GM23338 (cell line): ENCODE results near the gene TTC39B. TPM values are rescaled to one million over a fixed set of nuclear protein-coding genes. Genes with fewer than 3 reads are reported as not detected.

Experiments
- ATAC-seq: fragments of 200-7000 bp; cut with Tn5 transposase; 3 replicates; pipeline ENCODE4 v1.9.1; 2020
- DNase-seq: peaks from one replicate; pipeline ENCODE4 v3.0.0-alpha.2; 2015; ENCODE audit warnings: low spot score
- H2AFZ ChIP-seq: fragments of 200-600 bp; sonication (generic); 2 replicates; pipeline ENCODE4 v1.8.0; 2016; ENCODE audit warnings: antibody characterized with exemption, mild to moderate bottlenecking, moderate library complexity
- H3F3A ChIP-seq: fragments of 200-600 bp; sonication (generic); replicated peaks from 2 replicates; pipeline ENCODE4 v1.8.0; 2017; ENCODE audit warnings: antibody characterized with exemption, mixed run types, low read depth
- H3K27ac ChIP-seq: fragments of 200-600 bp; sonication (generic); 2 replicates; pipeline ENCODE4 v1.6.1; 2016; ENCODE audit warnings: low read depth
- H3K27me3 ChIP-seq: fragments of 200-600 bp; sonication (generic); 2 replicates; pipeline ENCODE4 v1.8.0; 2016; ENCODE audit warnings: mild to moderate bottlenecking, mixed run types, moderate library complexity; ENCODE audit not compliant: insufficient read depth
- H3K36me3 ChIP-seq: fragments of 200-600 bp; sonication (generic); 2 replicates; pipeline ENCODE4 v1.8.0; 2016; ENCODE audit warnings: mild to moderate bottlenecking; ENCODE audit not compliant: insufficient read depth
- H3K4me1 ChIP-seq: fragments of 200-600 bp; sonication (generic); 2 replicates; pipeline ENCODE4 v1.8.0; 2016; ENCODE audit warnings: mild to moderate bottlenecking, moderate library complexity; ENCODE audit not compliant: insufficient read depth
- H3K4me2 ChIP-seq: fragments of 200-600 bp; sonication (generic); 2 replicates; pipeline ENCODE4 v1.7.1; 2017; ENCODE audit warnings: mixed run types
- H3K4me3 ChIP-seq: fragments of 200-600 bp; sonication (generic); 2 replicates; pipeline ENCODE4 v1.6.1; 2016; ENCODE audit warnings: mixed run types
- H3K79me2 ChIP-seq: fragments of 200-600 bp; sonication (generic); replicated peaks from 2 replicates; pipeline ENCODE4 v1.8.0; 2017; ENCODE audit warnings: mild to moderate bottlenecking; ENCODE audit not compliant: insufficient read depth
- H3K9me2 ChIP-seq: fragments of 200-600 bp; sonication (generic); 2 replicates; pipeline ENCODE4 v1.8.0; 2017; ENCODE audit not compliant: insufficient read depth
- H4K20me1 ChIP-seq: fragments of 200-600 bp; sonication (generic); replicated peaks from 2 replicates; pipeline ENCODE4 v1.8.0; 2017; ENCODE audit warnings: mild to moderate bottlenecking; ENCODE audit not compliant: insufficient read depth
- H3K27ac Mint-ChIP-seq: 2 replicates; pipeline ENCODE4 v1.8.0; 2020; ENCODE audit warnings: inconsistent platforms, mild to moderate bottlenecking, moderate library complexity, mixed read lengths
- H3K27me3 Mint-ChIP-seq: 3 replicates; pipeline ENCODE4 v1.8.0; 2022; ENCODE audit warnings: low read depth, mild to moderate bottlenecking, moderate library complexity, mixed read lengths, inconsistent platforms; ENCODE audit not compliant: insufficient read depth, poor library complexity
- H3K36me3 Mint-ChIP-seq: 3 replicates; pipeline ENCODE4 v1.8.0; 2021; ENCODE audit warnings: low read depth, mild to moderate bottlenecking, inconsistent platforms, moderate library complexity, mixed read lengths
- H3K4me1 Mint-ChIP-seq: 3 replicates; pipeline ENCODE4 v1.8.0; 2020; ENCODE audit warnings: mild to moderate bottlenecking, inconsistent platforms, mixed read lengths
- H3K4me3 Mint-ChIP-seq: 3 replicates; pipeline ENCODE4 v1.8.0; 2021; ENCODE audit warnings: moderate library complexity, mild to moderate bottlenecking, inconsistent platforms, mixed read lengths
- H3K9me3 Mint-ChIP-seq: 3 replicates; pipeline ENCODE4 v1.8.0; 2020; ENCODE audit warnings: moderate library complexity, mild to moderate bottlenecking, inconsistent platforms, mixed read lengths
- EZH2 ChIP-seq: fragments of 200-600 bp; sonication (generic); IDR thresholded peaks from one replicate; pipeline ENCODE4 v1.8.0; 2017; ENCODE audit warnings: antibody characterized with exemption, mild to moderate bottlenecking, low read depth; ENCODE audit not compliant: unreplicated experiment
- EZH2phosphoT487 ChIP-seq: fragments of 200-600 bp; sonication (generic); IDR thresholded peaks from one replicate; pipeline ENCODE4 v1.8.1; 2018; ENCODE audit warnings: antibody characterized with exemption; ENCODE audit not compliant: unreplicated experiment
- NANOG ChIP-seq: IDR thresholded peaks from 2 replicates; pipeline ENCODE4 v1.6.1; 2016; ENCODE audit warnings: antibody characterized with exemption, borderline replicate concordance
- REST ChIP-seq: IDR thresholded peaks from one replicate; pipeline ENCODE4 v1.6.1; 2018; ENCODE audit warnings: antibody characterized with exemption; ENCODE audit not compliant: unreplicated experiment
- STAT1 ChIP-seq: IDR thresholded peaks from one replicate; pipeline ENCODE4 v1.6.1; 2016; ENCODE audit warnings: antibody characterized with exemption; ENCODE audit not compliant: unreplicated experiment
- ZNF331 ChIP-seq: fragments of 250-450 bp; sonication (Bioruptor Pico); IDR thresholded peaks from 2 replicates; pipeline ENCODE4 v1.5.0; 2020; ENCODE audit warnings: low read depth, mild to moderate bottlenecking, moderate library complexity
- ZNF462 ChIP-seq: fragments of 250-450 bp; sonication (Bioruptor Pico); IDR thresholded peaks from 2 replicates; pipeline ENCODE4 v1.5.0; 2020; ENCODE audit warnings: mild to moderate bottlenecking, moderate library complexity
- polyA plus RNA-seq: library from polyadenylated mRNA; unstranded; fragments of >200 nt; fragmentation: Nextera tagmentation; extraction: Ambion mirVana; gene quantifications from 2 replicates; pipeline ENCODE4 v1.2.1, GENCODE V29; 2016
- total RNA-seq: library from RNA; depleted of rRNA; stranded (reverse); fragments of >200 nt; shearing (Covaris generic); gene quantifications from 2 replicates; pipeline ENCODE4 v1.2.3, GENCODE V29; 2014
- TF ChIP-seq, protein P1 (sequence below): IDR thresholded peaks from 2 replicates; pipeline ENCODE4 v1.6.1; 2016; ENCODE audit warnings: antibody characterized with exemption

The TTC39B gene
- total and polyA plus RNA-seq, 2 experiments from 2014 or later: 2.8 to 11.1 TPM

- Mint-ChIP-seq H3K4me1 (peaks cover 22% of the 10 kb centered on the region), H3K27me3 (no peaks in the 10 kb centered on the region), H3K27ac (no peak overlapping the region), H3K9me3 (no peaks in the 10 kb centered on the region), H3K36me3 (no peaks in the 10 kb centered on the region; the same call in 1 of the 3 replicates), H3K4me3 (no peak overlapping the region)
- H3K27ac ChIP-seq: no peak overlapping the region
- no peaks in the 10 kb centered on the region for H3K36me3 ChIP-seq
- no peak overlapping the region for H3K4me2 ChIP-seq
- peaks cover 29% of the 10 kb centered on the region for H3K4me1 ChIP-seq
- ATAC-seq (no peak), DNase-seq (no peak)
- no peak overlapping the region for H2AFZ ChIP-seq
- H3K4me3 ChIP-seq: no peak overlapping the region
- no peaks in the 10 kb centered on the region for H3K27me3 ChIP-seq
- H3F3A ChIP-seq: no peaks in the 10 kb centered on the region
- H4K20me1 ChIP-seq: no peaks in the 10 kb centered on the region
- peaks cover 15% of the 10 kb centered on the region; the same call in 1 of the 2 replicates for H3K79me2 ChIP-seq
- no peak for TF ChIP-seq NANOG
- peaks cover 5% of the 10 kb centered on the region; the same call in 1 of the 2 replicates for H3K9me2 ChIP-seq
Observed at GRCh38 chr9:15243081-15243480, 63.9 kb downstream of the TTC39B start.

DNA sequence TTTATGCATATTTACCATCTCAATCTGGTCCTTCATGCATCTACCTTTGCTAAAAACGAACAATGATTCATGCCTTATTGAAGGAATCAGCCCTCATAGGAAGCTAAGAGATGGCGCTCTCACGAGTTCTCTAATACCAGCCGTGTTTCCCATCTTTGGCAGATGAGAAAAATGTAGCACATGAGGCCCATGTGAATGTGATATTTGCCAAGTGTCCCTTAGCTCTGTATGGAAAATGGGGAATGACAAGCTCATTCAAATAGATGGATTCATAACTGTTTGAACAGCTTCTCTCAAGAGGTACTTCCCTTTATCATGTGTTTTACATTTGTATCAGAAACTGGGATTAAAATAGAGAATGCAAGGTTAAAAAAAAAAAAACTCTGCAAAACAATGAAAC, 66.1 kb downstream of the TTC39B start:
- Mint-ChIP-seq H3K27me3 (no peaks in the 10 kb centered on the region), H3K27ac (no peak overlapping the region), H3K9me3 (peaks cover 8% of the 10 kb centered on the region; the same call in 2 of the 3 replicates), H3K4me3 (no peak overlapping the region), H3K36me3 (peaks cover under 1% of the 10 kb centered on the region; the same call in 2 of the 3 replicates), H3K4me1 (peaks cover 11% of the 10 kb centered on the region)
- Histone ChIP-seq H3K36me3 (no peaks in the 10 kb centered on the region), H3K79me2 (peaks cover 34% of the 10 kb centered on the region; the same call in 1 of the 2 replicates), H3F3A (no peaks in the 10 kb centered on the region), H3K27ac (no peak overlapping the region), H3K4me1 (peaks cover 10% of the 10 kb centered on the region), H3K4me2 (no peak overlapping the region), H2AFZ (no peak overlapping the region), H4K20me1 (no peaks in the 10 kb centered on the region), H3K27me3 (no peaks in the 10 kb centered on the region), H3K4me3 (no peak overlapping the region), H3K9me2 (peaks cover 3% of the 10 kb centered on the region; the same call in 1 of the 2 replicates)
- TF ChIP-seq ZNF331 (CRISPR knock-in tag) (no peak), STAT1 (no peak), EZH2 (no peak), ZNF462 (CRISPR knock-in tag) (no peak), REST (no peak), EZH2phosphoT487 (no peak)
- TF ChIP-seq, protein P1, sequence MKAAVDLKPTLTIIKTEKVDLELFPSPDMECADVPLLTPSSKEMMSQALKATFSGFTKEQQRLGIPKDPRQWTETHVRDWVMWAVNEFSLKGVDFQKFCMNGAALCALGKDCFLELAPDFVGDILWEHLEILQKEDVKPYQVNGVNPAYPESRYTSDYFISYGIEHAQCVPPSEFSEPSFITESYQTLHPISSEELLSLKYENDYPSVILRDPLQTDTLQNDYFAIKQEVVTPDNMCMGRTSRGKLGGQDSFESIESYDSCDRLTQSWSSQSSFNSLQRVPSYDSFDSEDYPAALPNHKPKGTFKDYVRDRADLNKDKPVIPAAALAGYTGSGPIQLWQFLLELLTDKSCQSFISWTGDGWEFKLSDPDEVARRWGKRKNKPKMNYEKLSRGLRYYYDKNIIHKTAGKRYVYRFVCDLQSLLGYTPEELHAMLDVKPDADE: no peak
- DNase-seq: no peak
- no peak for ATAC-seq
